Pancreas (tissue), 10 donors: ENCODE measurements around the gene TEK. TPM values are rescaled to one million over a fixed set of nuclear protein-coding genes. Genes with fewer than 3 reads are reported as not detected.
"Not testable (repeated sequence)": the region's sequence is repeated elsewhere in the genome, so short reads cannot be mapped to it uniquely, and the experiment has no call there.

Source experiments
- ATAC-seq, 4 donors: fragments of 200-7000 bp; cut with Tn5 transposase; one replicate each; pipeline versions ENCODE4 v1.8.0 to v1.9.1; 2020; ENCODE audit warnings: mild to moderate bottlenecking in 4 of 4, moderate library complexity in 4 of 4
- DNase-seq, 6 donors: peaks; one replicate each; pipeline ENCODE4 v3.0.0-alpha.2; 2020
- FAIRE-seq: peaks from 2 replicates; lab custom pipeline; 2012; peaks lifted over from hg19 to GRCh38; lab: Jason Lieb, UNC
- H3K27ac ChIP-seq, 4 donors: fragments of 200-600 bp; sonication (generic); 1 replicate in 3 of 4; 2 replicates in 1 of 4; pipeline versions ENCODE4 v1.5.0 to v1.8.0; 2020
- H3K27me3 ChIP-seq, 4 donors: fragments of 200-600 bp; one replicate each; pipeline ENCODE4 v1.8.0; 2021
- H3K36me3 ChIP-seq, 3 donors: fragments of 200-600 bp; sonication (generic) in 1 of 3; one replicate each; pipeline versions ENCODE4 v1.5.0 to v1.8.0; 2020 to 2021
- H3K4me1 ChIP-seq, 3 donors: fragments of 200-600 bp; one replicate each; pipeline ENCODE4 v1.8.0; 2021
- H3K4me3 ChIP-seq, 4 donors: fragments of 200-600 bp; sonication (generic) in 2 of 4; one replicate each; pipeline versions ENCODE4 v1.5.0 to v1.8.0; 2020 to 2021
- H3K9me3 ChIP-seq, 4 donors: fragments of 200-600 bp; one replicate each; pipeline ENCODE4 v1.8.0; 2021
- CTCF ChIP-seq, 4 donors: fragments of 200-600 bp; sonication (generic) in 3 of 4; IDR thresholded peaks; one replicate each; pipeline versions ENCODE4 v1.5.0 to v1.8.0; 2021; ENCODE audit warnings: antibody characterized with exemption in 4 of 4
- WGBS, 2 donors: extraction: QIAGEN DNeasy Blood & Tissue Kit; methylation state at CpG; one replicate each; pipeline ENCODE4 v1.1.7; 2013; 5-methylcytosine and 5-hydroxymethylcytosine counted together
- intact Hi-C, 3 donors: fragments of 100-400 bp; cut with DNase I; formaldehyde crosslinking; loops; one replicate each; pipeline versions ENCODE4 v1.11.1 to v1.14.2; 2022
- polyA plus RNA-seq, 2 donors: library from polyadenylated mRNA; stranded (reverse); fragments of 200-250 nt; gene quantifications; one replicate each; pipeline ENCODE4 v1.2.3, GENCODE V29; 2013
- total RNA-seq, 6 donors: library from RNA; stranded (reverse); fragmentation: NEBNext Ultra II Directional in 4 of 6; extraction: Animal tissue kit (Norgen Biotek cat#: 25700) in 4 of 6; gene quantifications; one replicate each; pipeline versions ENCODE4 v1.2.1 to v1.2.4, GENCODE V29; 2021 to 2023
- donor health status: healthy with polysubstance abuse.
- donor health status: DM: no; HTN: no; CAD: no; lungs with moderate emphysema.
- donor health status: DM: no; HTN: no; CAD: no.
- donor health status: control.
- donor health status: control.
- donor health status: Bipolar disorder and iron deficiency.
- donor health status: DM: yes; HTN: yes; CAD: no.
- donor health status: DM: no; HTN: no; CAD: no.
- donor health status: DM: no; HTN: no; CAD: no.
- donor health status: DM: yes; HTN: yes; CAD: no.

The TEK gene
- total and polyA plus RNA-seq, 8 donors: 0.91 to 3.8 (median 1.9) TPM

DNA sequence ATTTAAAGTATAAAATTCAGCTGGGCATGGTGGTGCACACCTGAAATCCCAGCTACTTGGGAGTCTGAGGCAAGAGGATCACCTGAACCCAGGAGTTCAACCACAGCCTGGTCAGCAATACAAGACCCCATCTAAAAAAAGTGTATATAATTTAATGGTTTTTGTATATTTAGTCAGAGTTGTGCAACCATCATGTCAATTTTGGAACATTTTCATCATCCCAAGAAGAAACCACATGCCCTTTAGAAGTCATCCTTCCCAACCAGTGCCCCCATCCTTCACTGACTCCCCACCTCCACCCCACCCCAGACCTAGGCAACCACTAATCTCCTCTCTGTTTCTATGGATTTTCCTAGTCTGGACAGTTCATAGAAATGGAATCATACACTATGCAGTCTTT is 18.8 kb upstream of the TEK start:
- ATAC-seq: no peak
- Histone ChIP-seq H3K27ac (no peak overlapping the region), H3K9me3 (no peaks in the 10 kb centered on the region), H3K36me3 (no peaks in the 10 kb centered on the region), H3K4me3 (no peak overlapping the region), H3K27me3 (no peaks in the 10 kb centered on the region), H3K4me1 (no peaks in the 10 kb centered on the region)
- intact Hi-C loops: no loop called here
- TF ChIP-seq CTCF (IDR thresholded peaks at IDR 0.05): no peak
- no peak for FAIRE-seq
- DNase-seq: no peak

DNA sequence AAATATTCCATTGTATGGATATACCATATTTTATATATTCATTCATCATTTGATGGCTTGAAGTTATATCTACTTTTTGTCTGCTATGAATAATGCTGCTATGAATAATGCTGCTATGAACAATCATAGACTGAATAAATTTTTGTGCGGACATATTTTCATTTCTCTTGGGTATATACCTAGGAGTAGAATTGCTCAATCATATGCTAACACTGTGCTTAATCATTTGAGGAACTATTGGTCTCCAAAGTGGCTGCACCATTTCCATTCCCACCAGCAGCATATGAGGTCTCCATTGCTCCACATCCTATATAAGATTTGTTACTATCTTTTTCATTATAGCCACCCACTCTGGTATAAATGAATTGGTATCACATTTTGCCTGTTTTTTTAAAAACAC is 18.3 kb upstream of the TEK start:
- H3K27ac ChIP-seq: no peak overlapping the region
- H3K9me3 ChIP-seq: no peaks in the 10 kb centered on the region
- no peak for ATAC-seq
- 92 to 94% methylated on average over 1 of the region's 1 CpG for WGBS, 2 donors
- no peaks in the 10 kb centered on the region for H3K4me1 ChIP-seq
- TF ChIP-seq CTCF (IDR thresholded peaks at IDR 0.05): no peak
- no peak for FAIRE-seq
- no peaks in the 10 kb centered on the region for H3K27me3 ChIP-seq
- DNase-seq: no peak
- H3K36me3 ChIP-seq: no peaks in the 10 kb centered on the region
- H3K4me3 ChIP-seq: no peak overlapping the region
- intact Hi-C loops: no loop called here

DNA sequence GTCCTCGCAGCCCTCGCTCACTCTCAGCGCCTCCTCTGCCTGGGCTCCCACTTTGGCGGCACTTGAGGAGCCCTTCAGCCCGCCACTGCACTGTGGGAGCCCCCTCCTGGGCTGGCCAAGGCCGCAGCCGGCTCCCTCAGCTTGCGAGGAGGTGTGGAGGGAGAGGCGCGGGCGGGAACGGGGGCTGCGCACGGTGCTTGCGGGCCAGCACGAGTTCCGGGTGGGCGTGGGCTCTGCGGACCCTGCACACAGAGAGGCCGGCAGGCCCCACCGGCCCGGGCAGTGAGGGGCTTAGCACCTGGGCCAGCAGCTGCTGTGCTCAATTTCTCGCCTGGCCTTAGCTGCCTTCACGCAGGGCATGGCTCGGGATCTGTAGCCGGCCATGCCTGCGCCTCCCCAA is 16.5 kb upstream of the TEK start:
- H3K27ac ChIP-seq, H3K4me3 ChIP-seq, H3K36me3 ChIP-seq, intact Hi-C loops, H3K9me3 ChIP-seq, DNase-seq, H3K27me3 ChIP-seq, FAIRE-seq, H3K4me1 ChIP-seq, ATAC-seq: not testable (repeated sequence)
- WGBS, 2 donors: 94 to 95% methylated on average over 21 to 27 of the region's 27 CpGs

DNA sequence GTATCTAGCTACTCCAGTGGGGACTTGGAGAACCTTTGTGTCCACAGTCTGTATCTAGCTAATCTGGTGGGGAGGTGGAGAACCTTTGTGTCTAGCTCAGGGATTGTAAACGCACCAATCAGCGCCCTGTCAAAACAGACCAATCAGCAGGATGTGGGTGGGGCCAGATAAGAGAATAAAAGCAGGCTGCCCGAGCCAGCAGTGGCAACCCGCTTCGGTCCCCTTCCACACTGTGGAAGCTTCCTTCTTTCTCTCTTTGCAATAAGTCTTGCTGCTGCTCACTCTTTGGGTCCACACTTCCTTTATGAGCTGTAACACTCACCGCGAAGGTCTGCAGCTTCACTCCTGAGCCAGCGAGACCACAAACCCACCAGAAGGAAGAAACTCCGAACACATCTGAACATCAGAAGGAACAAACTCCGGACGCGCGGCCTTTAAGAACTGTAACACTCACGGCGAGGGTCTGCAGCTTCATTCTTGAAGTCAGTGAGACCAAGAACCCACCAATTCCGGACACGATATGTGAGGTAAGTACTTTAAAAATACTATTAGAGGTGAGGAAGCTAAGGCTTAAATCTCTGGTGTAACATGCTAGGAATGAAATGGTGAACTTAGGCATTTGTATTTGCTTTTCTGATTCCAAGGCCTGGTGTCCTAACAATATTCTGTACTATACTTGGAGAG is 15.5 kb upstream of the TEK start:
- DNase-seq, H3K27me3 ChIP-seq, intact Hi-C loops, H3K4me1 ChIP-seq, H3K36me3 ChIP-seq, FAIRE-seq, H3K27ac ChIP-seq, H3K4me3 ChIP-seq, ATAC-seq, H3K9me3 ChIP-seq: not testable (repeated sequence)
- 85 to 94% methylated on average over 17 of the region's 17 CpGs for WGBS, 2 donors

DNA sequence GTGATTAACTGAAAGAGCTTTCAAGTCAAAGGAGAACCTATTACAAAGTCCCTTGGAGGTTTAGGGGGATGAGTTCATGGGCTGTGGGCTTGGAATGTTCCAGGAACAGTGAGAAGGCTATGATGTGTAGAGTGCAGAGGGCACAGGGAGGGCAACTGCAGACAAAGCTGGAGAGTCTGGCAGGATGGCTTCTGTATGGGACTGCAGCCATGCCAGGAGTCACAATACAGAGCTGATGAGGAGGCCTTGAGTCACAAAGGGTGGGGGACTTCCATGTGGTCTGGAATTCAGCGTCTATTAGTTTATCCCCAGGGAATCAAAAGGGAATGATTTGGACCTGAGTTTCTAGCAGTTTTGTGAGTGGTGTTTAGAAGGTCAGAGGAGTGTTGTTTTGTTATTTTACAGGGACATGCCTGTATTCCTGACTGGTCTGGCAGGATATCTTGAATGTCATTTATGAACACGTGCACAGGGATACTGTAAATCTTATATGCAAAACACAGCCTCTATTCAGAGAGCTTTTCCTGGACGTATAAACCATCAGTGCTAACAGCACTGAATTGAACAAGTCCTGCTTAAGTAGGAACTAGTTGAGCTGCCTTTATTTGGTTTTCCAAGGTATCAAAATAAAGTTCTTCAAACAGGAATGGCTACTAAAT is 14.3 kb upstream of the TEK start:
- Histone ChIP-seq H3K27ac (no peak overlapping the region), H3K4me3 (no peak overlapping the region), H3K27me3 (no peaks in the 10 kb centered on the region), H3K4me1 (no peaks in the 10 kb centered on the region), H3K9me3 (no peaks in the 10 kb centered on the region), H3K36me3 (no peaks in the 10 kb centered on the region)
- intact Hi-C loops: loop anchor here in 1 of 3 donors (5.0 kb wide), 1 partner anchor 47 kb away; no protein-coding TSS in a partner anchor
- TF ChIP-seq CTCF (IDR thresholded peaks at IDR 0.05): no peak
- DNase-seq (no peak), FAIRE-seq (no peak), ATAC-seq (no peak)
- 36 to 45% methylated on average over 3 of the region's 3 CpGs for WGBS, 2 donors

GRCh38 chr9:27107241-27107640 is 1.8 kb upstream of the TEK start:
- no peak for FAIRE-seq
- DNase-seq: no peak
- no peak for ATAC-seq
- intact Hi-C loops: no loop called here
- WGBS, 2 donors: 87 to 90% methylated on average over 2 of the region's 2 CpGs
- Histone ChIP-seq H3K9me3 (no peaks in the 10 kb centered on the region), H3K27me3 (no peaks in the 10 kb centered on the region), H3K36me3 (no peaks in the 10 kb centered on the region), H3K4me3 (no peak overlapping the region), H3K27ac (no peak overlapping the region), H3K4me1 (no peaks in the 10 kb centered on the region)
- no peak for TF ChIP-seq CTCF (IDR thresholded peaks at IDR 0.05)
